GM21737 (cell line): Measurements from ENCODE around the gene NOD2.

Source experiments
- ATAC-seq: cut with Tn5 transposase; IDR thresholded peaks from one replicate; pipeline ENCODE4 v1.9.1; 2021; ENCODE audit warnings: mild to moderate bottlenecking, moderate library complexity; ENCODE audit not compliant: unreplicated experiment

The NOD2 gene

GRCh38 chr16:50741225-50741780 lies 47.9 kb downstream of the NOD2 start:
- no peak for ATAC-seq

- peak; percentile 93 for ATAC-seq
Measured at GRCh38 chr16:50741781-50742575, 48.6 kb downstream of the NOD2 start, which contains the start of gene CYLD. Gene CYLD (plus strand): TSS chr16:50742086. CDS start chr16:50749699, 7,613 bp downstream.

- ATAC-seq: no peak
Measured at GRCh38 chr16:50742576-50743200, 49.3 kb downstream of the NOD2 start.

- ATAC-seq: no peak
Measured at GRCh38 chr16:50743581-50744225, 50.3 kb downstream of the NOD2 start.

GRCh38 chr16:50744881-50745280 lies 51.5 kb downstream of the NOD2 start:
- no peak for ATAC-seq

GRCh38 chr16:50745940-50746339 lies 52.5 kb downstream of the NOD2 start:
- ATAC-seq: no peak

- ATAC-seq: peak; percentile 44
Measured at GRCh38 chr16:50747207-50747956, 54.0 kb downstream of the NOD2 start.

GRCh38 chr16:50751528-50751927 lies 58.1 kb downstream of the NOD2 start:
- no peak for ATAC-seq

- no peak for ATAC-seq
Measured at GRCh38 chr16:50752471-50753235, 59.2 kb downstream of the NOD2 start.

GRCh38 chr16:50756473-50756872 lies 63.1 kb downstream of the NOD2 start:
- no peak for ATAC-seq

GRCh38 chr16:50761267-50761666 lies 67.9 kb downstream of the NOD2 start:
- ATAC-seq: no peak

GRCh38 chr16:50762241-50762640 lies 68.8 kb downstream of the NOD2 start:
- ATAC-seq: no peak

GRCh38 chr16:50763211-50763610 lies 69.8 kb downstream of the NOD2 start:
- no peak for ATAC-seq

- ATAC-seq: no peak
Measured at GRCh38 chr16:50765260-50765659, 71.9 kb downstream of the NOD2 start.

- ATAC-seq: no peak
Measured at GRCh38 chr16:50765861-50766260, 72.5 kb downstream of the NOD2 start.

GRCh38 chr16:50767197-50767596 lies 73.8 kb downstream of the NOD2 start:
- no peak for ATAC-seq

GRCh38 chr16:50771366-50771765 lies 78.0 kb downstream of the NOD2 start:
- no peak for ATAC-seq

- no peak for ATAC-seq
Measured at GRCh38 chr16:50774405-50774804, 81.0 kb downstream of the NOD2 start.

- no peak for ATAC-seq
Measured at GRCh38 chr16:50774960-50775359, 81.6 kb downstream of the NOD2 start.

GRCh38 chr16:50776037-50776436 lies 82.6 kb downstream of the NOD2 start:
- ATAC-seq: no peak
